Cerebellar cortex (tissue), 1 donor: ENCODE results near the gene HEXB.
"Not testable (repeated sequence)": the region's sequence is repeated elsewhere in the genome, so short reads cannot be mapped to it uniquely, and the experiment has no call there.

Experiments
- DNase-seq: peaks from one replicate; pipeline ENCODE4 v3.0.0-alpha.2; 2015; ENCODE audit warnings: low spot score

Gene HEXB

DNA sequence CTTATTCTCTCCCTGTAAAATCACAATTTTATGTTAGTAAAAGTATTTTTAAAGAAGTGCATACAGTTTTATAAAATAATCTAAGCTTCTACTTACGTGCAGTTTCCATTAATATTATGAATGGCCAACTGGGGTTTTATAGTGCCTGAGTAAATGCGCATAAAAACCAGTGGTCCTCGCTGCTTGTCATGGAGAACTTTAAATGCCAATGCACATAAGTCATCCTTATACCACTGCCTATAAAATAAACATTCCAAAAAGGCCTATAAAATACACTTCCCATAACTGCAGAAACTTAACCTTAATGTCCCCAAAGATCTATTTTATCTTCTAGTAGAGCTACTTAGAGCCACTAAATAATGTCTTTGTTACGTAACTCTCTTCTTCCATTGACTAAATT, 53.4 kb downstream of the HEXB start:
- no peak for DNase-seq

DNA sequence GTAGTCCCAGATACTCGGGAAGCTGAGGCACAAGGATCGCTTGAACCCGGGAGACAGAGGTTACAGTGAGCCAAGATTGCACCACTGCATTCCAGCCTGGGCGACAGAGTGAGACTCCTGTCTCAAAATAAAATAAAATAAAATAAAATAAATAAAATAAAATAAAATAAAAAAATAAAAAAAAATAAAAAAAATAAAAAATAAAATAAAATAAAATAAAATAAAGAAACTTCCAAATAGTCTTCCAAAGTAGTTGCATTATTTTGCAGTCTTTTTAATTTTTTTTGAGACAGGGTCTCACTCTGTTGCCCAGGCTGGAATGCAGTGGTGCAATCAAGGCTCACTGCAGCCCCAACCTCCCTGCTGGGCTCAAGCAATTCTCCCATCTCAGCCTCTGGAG, 63.7 kb downstream of the HEXB start:
- DNase-seq, result not testable (repeated sequence)

DNA sequence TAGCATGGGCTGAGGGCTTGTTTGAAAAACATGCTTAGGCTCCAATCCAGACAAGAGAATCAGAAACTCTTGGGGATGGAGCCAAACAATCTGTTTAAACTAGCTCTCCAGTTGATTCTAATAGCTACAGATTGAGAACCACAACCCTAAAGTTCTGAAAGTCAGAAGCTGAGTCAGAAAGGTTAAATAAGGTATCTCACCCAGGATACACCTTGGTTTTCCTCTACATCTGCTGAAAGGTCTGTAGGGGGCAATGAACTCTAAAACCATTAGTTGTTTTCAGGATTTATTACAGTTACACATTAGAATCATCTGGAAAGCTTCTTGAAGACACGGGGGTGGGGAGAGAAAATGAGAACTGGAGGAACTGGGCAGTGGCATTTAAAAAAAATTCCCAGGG, 76.2 kb downstream of the HEXB start:
- no peak for DNase-seq

GRCh38 chr5:74762599-74762998, 77.6 kb downstream of the HEXB start:
- DNase-seq, result no peak

GRCh38 chr5:74763504-74763903, 78.5 kb downstream of the HEXB start:
- no peak for DNase-seq

- no peak for DNase-seq
Measured at GRCh38 chr5:74765201-74765600, 80.2 kb downstream of the HEXB start.

GRCh38 chr5:74765929-74766328, 80.9 kb downstream of the HEXB start:
- DNase-seq, result no peak

DNA sequence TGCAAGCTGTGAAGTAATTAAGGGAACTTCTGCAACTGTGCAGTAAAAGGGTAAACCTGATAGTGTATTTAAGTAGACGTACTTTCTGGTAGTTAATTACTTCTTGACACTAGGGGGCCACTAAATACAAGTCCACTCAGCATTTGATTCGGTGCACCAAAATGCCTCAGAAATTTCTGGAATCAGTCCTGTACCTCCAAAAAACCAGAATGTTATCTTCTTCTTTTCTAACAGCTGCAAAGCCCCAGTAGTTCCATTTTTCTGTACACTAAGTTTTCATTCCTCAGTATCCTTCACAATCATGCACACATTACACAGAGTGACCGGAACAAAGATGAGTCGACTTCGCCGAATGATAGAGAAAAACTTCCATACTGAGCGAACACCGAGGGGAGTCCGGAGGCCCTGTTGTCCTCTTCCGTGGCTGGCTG, 81.4 kb downstream of the HEXB start:
- no peak for DNase-seq

DNA sequence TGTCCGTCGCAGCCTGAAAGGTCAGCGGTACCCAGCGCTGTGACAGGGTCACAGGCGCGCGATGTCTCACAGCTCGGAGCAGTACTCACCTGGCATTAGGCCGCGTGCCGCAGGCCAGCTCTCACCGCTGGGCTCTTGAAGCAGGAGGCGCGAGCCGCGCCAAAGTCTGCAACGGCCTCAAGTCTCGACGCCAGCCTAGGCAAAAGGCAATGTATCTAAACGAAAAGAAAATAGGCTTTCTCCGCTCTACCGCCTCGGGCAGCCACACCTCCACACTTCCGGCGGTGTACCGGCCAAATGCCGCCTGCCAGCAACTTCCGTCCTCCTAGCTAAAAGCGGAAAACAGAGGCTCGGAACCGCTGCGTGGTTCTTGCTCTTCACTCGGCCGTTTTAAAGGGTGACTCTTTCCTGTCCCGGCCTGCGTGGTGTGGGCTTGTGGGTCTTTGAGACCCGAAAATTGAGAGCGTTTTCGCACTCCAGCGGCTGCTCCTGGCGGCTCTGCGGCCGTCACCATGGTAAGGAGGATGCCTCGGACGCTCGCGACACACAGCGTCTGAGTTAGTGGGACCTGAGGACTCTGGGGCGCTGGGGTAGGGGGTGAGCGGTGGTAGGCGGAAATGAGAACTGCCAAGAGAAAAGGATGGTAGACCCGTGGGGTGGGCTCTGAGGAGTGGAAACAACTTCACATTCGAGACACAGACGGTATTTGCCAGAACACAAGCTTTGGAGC, 82.0 kb downstream of the HEXB start, which contains the start of the genes GFM2 and NSA2:
Gene GFM2, minus strand, starts transcription at position 269 of the 730 bp plus-strand sequence. CDS start 3,375 bp downstream, outside the sequence.
Gene NSA2, plus strand, starts transcription at position 401 of the 730 bp plus-strand sequence. Its CDS starts 112 bp downstream, at position 513.
- DNase-seq, result peak; percentile 95

GRCh38 chr5:74767579-74767913, 82.5 kb downstream of the HEXB start:
- DNase-seq, result peak; percentile 79
